ENCODE measurements around the gene RAB27A.

The RAB27A gene

DNA sequence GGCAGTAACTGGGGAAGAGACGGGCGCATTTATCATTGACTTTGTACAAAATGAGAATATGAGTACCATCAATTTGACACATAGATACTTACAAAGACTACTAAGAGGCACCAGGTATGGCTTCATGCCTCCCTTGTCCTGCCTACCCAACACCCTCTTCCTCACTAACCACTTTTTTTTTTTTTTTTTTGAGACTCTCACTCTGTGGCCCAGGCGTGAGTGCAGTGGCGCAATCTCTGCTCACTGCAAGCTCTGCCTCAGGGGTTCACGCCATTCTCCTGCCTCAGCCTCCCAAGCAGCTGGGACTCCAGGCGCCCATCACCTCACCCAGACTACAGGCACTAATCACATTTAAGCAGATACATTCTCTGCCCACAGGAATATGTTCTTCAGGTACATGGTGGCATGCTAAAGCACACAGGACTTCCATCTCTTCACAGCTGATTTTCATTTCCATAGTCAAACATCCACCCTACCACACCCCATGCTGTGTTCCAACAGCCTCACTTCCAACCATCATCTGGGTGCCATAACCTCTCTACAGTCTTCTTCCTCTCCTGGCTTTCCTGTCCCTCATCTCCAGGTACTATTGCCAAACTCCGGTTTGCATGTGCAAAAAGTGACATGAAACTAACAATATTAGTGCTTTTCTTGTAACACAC lies 41.7 kb downstream of the RAB27A start:
- no peak for DNase-seq
- H2AFZ ChIP-seq (ENCODE audit: low read length) = no peak overlapping the region
- H3F3A ChIP-seq (ENCODE audit: insufficient read depth, low read length) = 0 out of 2 replicates have a peak, but pooled peaks cover 4% of the 10 kb centered on the region
- no peak overlapping the region for H3K9ac ChIP-seq (ENCODE audit: low read length)
- no peak overlapping the region for H3K27ac ChIP-seq (ENCODE audit: low read length)
- no peak overlapping the region for H3K4me3 ChIP-seq (ENCODE audit: low read length)
- H3K4me2 ChIP-seq (ENCODE audit: low read depth, low read length) = no peak overlapping the region
- no peaks in the 10 kb centered on the region for H3K36me3 ChIP-seq (replicated peaks; ENCODE audit: insufficient read depth, low read length)
- H3K9me3 ChIP-seq (replicated peaks; ENCODE audit: insufficient read depth, low read length) = no peaks in the 10 kb centered on the region
- H3K9me2 ChIP-seq (replicated peaks; ENCODE audit: insufficient read depth, low read length) = no peaks in the 10 kb centered on the region
- peaks cover 65% of the 10 kb centered on the region for H3K79me2 ChIP-seq (ENCODE audit: low read length)
- TF ChIP-seq EZH2 (optimal IDR thresholded peaks at IDR 0.05; ENCODE audit: low read depth, low read length) = no peak
- no peak for TF ChIP-seq EZH2phosphoT487 (IDR thresholded peaks at IDR 0.05; ENCODE audit: low read length)
- no peak for TF ChIP-seq CTCF (IDR thresholded peaks at IDR 0.05; ENCODE audit: low read length)
- H3K4me1 ChIP-seq (ENCODE audit: low read length) = no peaks in the 10 kb centered on the region
- no peaks in the 10 kb centered on the region for H4K20me1 ChIP-seq (ENCODE audit: insufficient read depth, low read length)
- no peaks in the 10 kb centered on the region for H3K27me3 ChIP-seq (replicated peaks; ENCODE audit: insufficient read depth, low read length)

GRCh38 chr15:55247311-55247710 lies 42.3 kb downstream of the RAB27A start:
- H3K79me2 ChIP-seq (ENCODE audit: low read length) = peaks cover 67% of the 10 kb centered on the region
- 0 out of 2 replicates have a peak, but pooled peaks cover 4% of the 10 kb centered on the region for H3F3A ChIP-seq (ENCODE audit: insufficient read depth, low read length)
- no peak overlapping the region for H3K4me2 ChIP-seq (ENCODE audit: low read depth, low read length)
- no peaks in the 10 kb centered on the region for H3K4me1 ChIP-seq (ENCODE audit: low read length)
- H3K27me3 ChIP-seq (replicated peaks; ENCODE audit: insufficient read depth, low read length) = no peaks in the 10 kb centered on the region
- no peaks in the 10 kb centered on the region for H3K36me3 ChIP-seq (replicated peaks; ENCODE audit: insufficient read depth, low read length)
- no peak overlapping the region for H2AFZ ChIP-seq (ENCODE audit: low read length)
- no peaks in the 10 kb centered on the region for H3K9me2 ChIP-seq (replicated peaks; ENCODE audit: insufficient read depth, low read length)
- H4K20me1 ChIP-seq (ENCODE audit: insufficient read depth, low read length) = no peaks in the 10 kb centered on the region
- H3K4me3 ChIP-seq (ENCODE audit: low read length) = no peak overlapping the region
- H3K9ac ChIP-seq (ENCODE audit: low read length) = no peak overlapping the region
- TF ChIP-seq EZH2 (optimal IDR thresholded peaks at IDR 0.05; ENCODE audit: low read depth, low read length) = no peak
- TF ChIP-seq EZH2phosphoT487 (IDR thresholded peaks at IDR 0.05; ENCODE audit: low read length) = no peak
- TF ChIP-seq CTCF (IDR thresholded peaks at IDR 0.05; ENCODE audit: low read length) = no peak
- no peaks in the 10 kb centered on the region for H3K9me3 ChIP-seq (replicated peaks; ENCODE audit: insufficient read depth, low read length)
- H3K27ac ChIP-seq (ENCODE audit: low read length) = no peak overlapping the region
- no peak for DNase-seq

DNA sequence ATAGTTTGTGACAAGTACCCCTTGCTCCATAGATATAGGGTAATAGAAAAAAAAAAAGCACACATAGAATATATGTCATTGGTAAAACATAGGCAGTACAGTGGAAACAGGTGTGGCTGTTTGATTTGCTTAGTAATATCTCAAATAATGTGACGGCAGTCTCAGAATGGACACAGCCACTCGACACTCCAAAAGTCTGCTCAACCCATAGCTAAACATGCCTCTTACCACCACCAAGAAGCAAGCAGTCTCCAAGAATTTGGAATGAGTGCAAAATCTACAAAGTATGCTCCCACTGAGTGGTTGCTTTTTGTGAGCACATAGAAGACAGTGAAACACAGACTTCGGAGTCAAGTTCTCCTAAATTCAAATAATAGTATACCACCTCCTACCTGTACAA lies 43.0 kb downstream of the RAB27A start:
- no peaks in the 10 kb centered on the region for H4K20me1 ChIP-seq (ENCODE audit: insufficient read depth, low read length)
- no peaks in the 10 kb centered on the region for H3K4me1 ChIP-seq (ENCODE audit: low read length)
- H3K4me3 ChIP-seq (ENCODE audit: low read length) = no peak overlapping the region
- no peaks in the 10 kb centered on the region for H3K9me3 ChIP-seq (replicated peaks; ENCODE audit: insufficient read depth, low read length)
- peaks cover 60% of the 10 kb centered on the region for H3K79me2 ChIP-seq (ENCODE audit: low read length)
- no peak for TF ChIP-seq EZH2phosphoT487 (IDR thresholded peaks at IDR 0.05; ENCODE audit: low read length)
- no peak for TF ChIP-seq EZH2 (optimal IDR thresholded peaks at IDR 0.05; ENCODE audit: low read depth, low read length)
- no peak for TF ChIP-seq CTCF (IDR thresholded peaks at IDR 0.05; ENCODE audit: low read length)
- H3K4me2 ChIP-seq (ENCODE audit: low read depth, low read length) = no peak overlapping the region
- 0 out of 2 replicates have a peak, but pooled peaks cover 4% of the 10 kb centered on the region for H3F3A ChIP-seq (ENCODE audit: insufficient read depth, low read length)
- H3K27ac ChIP-seq (ENCODE audit: low read length) = no peak overlapping the region
- H2AFZ ChIP-seq (ENCODE audit: low read length) = no peak overlapping the region
- no peaks in the 10 kb centered on the region for H3K27me3 ChIP-seq (replicated peaks; ENCODE audit: insufficient read depth, low read length)
- H3K9ac ChIP-seq (ENCODE audit: low read length) = no peak overlapping the region
- no peaks in the 10 kb centered on the region for H3K9me2 ChIP-seq (replicated peaks; ENCODE audit: insufficient read depth, low read length)
- H3K36me3 ChIP-seq (replicated peaks; ENCODE audit: insufficient read depth, low read length) = no peaks in the 10 kb centered on the region
- DNase-seq = no peak
